CD14-positive monocyte (primary cell): Measurements from ENCODE around the gene GALNT14. TPM values are rescaled to one million over a fixed set of nuclear protein-coding genes. Genes with fewer than 3 reads are reported as not detected.

Experiments used
- DNase-seq, 3 donors: peaks; one replicate each; pipeline ENCODE4 v3.0.0-alpha.2; 2011 to 2022
- H2AFZ ChIP-seq: 2 replicates; pipeline ENCODE4 v1.6.0; 2012; ENCODE audit warnings: mild to moderate bottlenecking, low read depth, low read length, inconsistent platforms; ENCODE audit not compliant: insufficient read depth, poor library complexity, severe bottlenecking
- H3K27ac ChIP-seq, 2 donors: 1 replicate in 1 of 2; 2 replicates in 1 of 2; pipeline ENCODE4 v1.5.1; 2012 to 2013; ENCODE audit warnings: low read length in 2 of 2, control low read depth in 1 of 2, inconsistent platforms in 1 of 2, low read depth in 1 of 2, mild to moderate bottlenecking in 1 of 2
- H3K27me3 ChIP-seq, 2 donors: one replicate each; pipeline versions ENCODE4 v1.6.0 to v1.6.1; 2011 to 2013; ENCODE audit warnings: low read length in 2 of 2; ENCODE audit not compliant: control insufficient read depth in 2 of 2, insufficient read depth in 2 of 2
- H3K36me3 ChIP-seq, 2 donors: replicated peaks in 1 of 2; 1 replicate in 1 of 2; 2 replicates in 1 of 2; pipeline versions ENCODE4 v1.5.1 to v1.6.1; 2012 to 2013; ENCODE audit warnings: low read length in 2 of 2, control low read depth in 1 of 2, inconsistent platforms in 1 of 2, mild to moderate bottlenecking in 1 of 2; ENCODE audit not compliant: insufficient read depth in 2 of 2, control insufficient read depth in 1 of 2
- H3K4me1 ChIP-seq, 2 donors: 1 replicate in 1 of 2; 2 replicates in 1 of 2; pipeline versions ENCODE4 v1.5.1 to v1.6.1; 2012 to 2013; ENCODE audit warnings: low read length in 2 of 2, control low read depth in 1 of 2, inconsistent platforms in 1 of 2, mild to moderate bottlenecking in 1 of 2, moderate library complexity in 1 of 2; ENCODE audit not compliant: insufficient read depth in 2 of 2, control insufficient read depth in 1 of 2
- H3K4me2 ChIP-seq: replicated peaks from 2 replicates; pipeline ENCODE3; 2012; ENCODE audit warnings: low read length, moderate library complexity, mild to moderate bottlenecking; ENCODE audit not compliant: poor library complexity, severe bottlenecking; ENCODE audit errors: extremely low read depth
- H3K4me3 ChIP-seq, 3 experiments: fragments of 200-600 bp in 1 of 3; sonication (generic) in 1 of 3; replicated peaks in 1 of 3; 1 replicate in 2 of 3; 2 replicates in 1 of 3; pipeline ENCODE4 v1.5.1; 2011 to 2013; ENCODE audit warnings: low read length in 3 of 3, mild to moderate bottlenecking in 3 of 3, control low read depth in 2 of 3, low read depth in 2 of 3, inconsistent platforms in 1 of 3, moderate library complexity in 1 of 3
- H3K79me2 ChIP-seq: 2 replicates; pipeline ENCODE4 v1.6.0; 2012; ENCODE audit warnings: mild to moderate bottlenecking, control low read depth, inconsistent platforms, low read length, moderate library complexity; ENCODE audit not compliant: insufficient read depth
- H3K9ac ChIP-seq: 2 replicates; pipeline ENCODE4 v1.6.0; 2017; ENCODE audit warnings: low read length, mild to moderate bottlenecking; ENCODE audit not compliant: insufficient read depth, poor library complexity, severe bottlenecking
- H3K9me3 ChIP-seq, 2 donors: replicated peaks in 1 of 2; 1 replicate in 1 of 2; 2 replicates in 1 of 2; pipeline versions ENCODE4 v1.5.1 to v1.6.1; 2012 to 2013; ENCODE audit warnings: low read length in 2 of 2, control low read depth in 1 of 2; ENCODE audit not compliant: control insufficient read depth in 1 of 2, insufficient read depth in 1 of 2
- H4K20me1 ChIP-seq: 2 replicates; pipeline ENCODE4 v1.6.0; 2012; ENCODE audit warnings: mild to moderate bottlenecking, low read length, control low read depth, moderate library complexity; ENCODE audit not compliant: insufficient read depth
- H3K27ac Mint-ChIP-seq, 7 donors: one replicate each; pipeline ENCODE4 v1.8.0; 2020; ENCODE audit warnings: mild to moderate bottlenecking in 7 of 7, mixed read lengths in 7 of 7, moderate library complexity in 6 of 7, inconsistent platforms in 2 of 7
- H3K27me3 Mint-ChIP-seq, 3 donors: one replicate each; pipeline ENCODE4 v1.8.0; 2021 to 2022; ENCODE audit warnings: low read depth in 3 of 3, mild to moderate bottlenecking in 3 of 3, mixed read lengths in 3 of 3, moderate library complexity in 3 of 3, inconsistent platforms in 1 of 3
- H3K36me3 Mint-ChIP-seq, 2 donors: one replicate each; pipeline ENCODE4 v1.8.0; 2020; ENCODE audit warnings: mixed read lengths in 2 of 2, inconsistent platforms in 1 of 2, mild to moderate bottlenecking in 1 of 2
- H3K4me1 Mint-ChIP-seq: one replicate; pipeline ENCODE4 v1.8.0; 2020; ENCODE audit warnings: mild to moderate bottlenecking, mixed read lengths
- H3K4me3 Mint-ChIP-seq, 2 donors: one replicate each; pipeline ENCODE4 v1.8.0; 2020; ENCODE audit warnings: mild to moderate bottlenecking in 2 of 2, mixed read lengths in 2 of 2, moderate library complexity in 1 of 2
- H3K9me3 Mint-ChIP-seq, 7 donors: one replicate each; pipeline ENCODE4 v1.8.0; 2020 to 2022; ENCODE audit warnings: mixed read lengths in 7 of 7, mild to moderate bottlenecking in 6 of 7, moderate library complexity in 6 of 7, inconsistent platforms in 2 of 7
- CTCF ChIP-seq: fragments of 200-600 bp; IDR thresholded peaks from one replicate; pipeline ENCODE4 v1.8.0; 2022; ENCODE audit warnings: antibody characterized with exemption, mild to moderate bottlenecking
- WGBS: methylation state at CpG from one replicate; pipeline ENCODE4 v1.1.5; 2013; ENCODE audit warnings: missing lambda C conversion rate; ENCODE audit not compliant: insufficient coverage; 5-methylcytosine and 5-hydroxymethylcytosine counted together
- intact Hi-C, 2 donors: fragments of 100-400 bp; cut with micrococcal nuclease; formaldehyde crosslinking; loops; one replicate each; pipeline versions ENCODE4 v1.15.0 to v1.15.1; 2023
- polyA plus RNA-seq, 3 donors: library from polyadenylated mRNA; depleted of rRNA in 1 of 3; unstranded in 2 of 3; stranded (reverse) in 1 of 3; fragments of 300-500 nt in 2 of 3; fragments of >200 nt in 1 of 3; fragmentation: Illumina TruSeq in 2 of 3; gene quantifications; 1 replicate in 2 of 3; 2 replicates in 1 of 3; pipeline ENCODE4 v1.2.3, GENCODE V29; 2012 to 2021

Gene GALNT14
- polyA plus RNA-seq, 3 donors, result 0.33 TPM; not detected in 2

- Histone ChIP-seq H4K20me1 (no peaks in the 10 kb centered on the region), H2AFZ (no peak overlapping the region), H3K36me3 (no peaks in the 10 kb centered on the region), H3K4me2 (no peak overlapping the region), H3K4me1 (no peaks in the 10 kb centered on the region), H3K4me3 (no peak overlapping the region), H3K79me2 (no peaks in the 10 kb centered on the region), H3K9ac (no peak overlapping the region), H3K27ac (no peak overlapping the region), H3K9me3 (no peaks in the 10 kb centered on the region), H3K27me3 (no peaks in the 10 kb centered on the region)
- TF ChIP-seq CTCF, result no peak
- intact Hi-C loops, result no loop called here
- Mint-ChIP-seq H3K27me3 (peaks cover 0 to 2% (median 0%) of the 10 kb centered on the region in 3 donors), H3K4me1 (no peaks in the 10 kb centered on the region), H3K4me3 (no peak overlapping the region), H3K9me3 (peaks cover 0 to 2% (median 0%) of the 10 kb centered on the region in 7 donors), H3K36me3 (no peaks in the 10 kb centered on the region), H3K27ac (no peak overlapping the region)
- WGBS, result 94% methylated on average over 7 of the region's 13 CpGs
- no peak for DNase-seq
These were observed 54.8 kb downstream of the GALNT14 start for GRCh38 chr2:31083234-31083993.

GRCh38 chr2:31082002-31082401 is 56.2 kb downstream of the GALNT14 start:
- Histone ChIP-seq H3K4me1 (no peaks in the 10 kb centered on the region), H3K27me3 (no peaks in the 10 kb centered on the region), H3K27ac (no peak overlapping the region), H4K20me1 (no peaks in the 10 kb centered on the region), H3K4me3 (no peak overlapping the region), H3K79me2 (no peaks in the 10 kb centered on the region), H3K9ac (no peak overlapping the region), H2AFZ (no peak overlapping the region), H3K9me3 (no peaks in the 10 kb centered on the region), H3K4me2 (no peak overlapping the region), H3K36me3 (no peaks in the 10 kb centered on the region)
- DNase-seq, result no peak
- intact Hi-C loops, result no loop called here
- Mint-ChIP-seq H3K4me3 (no peak overlapping the region), H3K27ac (no peak overlapping the region), H3K36me3 (no peaks in the 10 kb centered on the region), H3K27me3 (no peaks in the 10 kb centered on the region), H3K9me3 (no peaks in the 10 kb centered on the region), H3K4me1 (no peaks in the 10 kb centered on the region)
- 93% methylated on average over 2 of the region's 2 CpGs for WGBS
- TF ChIP-seq CTCF, result no peak
